PC-9 (cell line): ENCODE data around the gene SDK2. TPM values are rescaled to one million over a fixed set of nuclear protein-coding genes. Genes with fewer than 3 reads are reported as not detected.
"Not testable (repeated sequence)": the region's sequence is repeated elsewhere in the genome, so short reads cannot be mapped to it uniquely, and the experiment has no call there.

ENCODE experiments used
- BruUV-seq: library from RNA; stranded (reverse); fragments of 400-500 nt; replicated peaks from 2 replicates; lab custom pipeline; 2021; lab: Mats Ljungman, UMichigan
- CTCF ChIA-PET: fragments of 300-600 bp; sonication (Branson Sonifier 250); formaldehyde crosslinking; loops from one replicate; lab custom pipeline; 2022; ENCODE audit warnings: antibody characterized with exemption; lab: Charles Lee
- POLR2A ChIA-PET: fragments of 300-600 bp; sonication (Branson Sonifier 250); formaldehyde crosslinking; loops from one replicate; lab custom pipeline; 2022; ENCODE audit warnings: antibody characterized with exemption; ENCODE audit not compliant: unreplicated experiment; lab: Charles Lee
- DNase-seq, 2 experiments: peaks; one replicate each; pipeline versions ENCODE4 v3.0.0 to v3.0.0-alpha.2; 2015 to 2022; ENCODE audit warnings: mixed read lengths in 1 of 2
- H2AFZ ChIP-seq: fragments of 200-600 bp; sonication (generic); 2 replicates; pipeline ENCODE4 v1.8.1; 2017; ENCODE audit warnings: antibody characterized with exemption
- H3F3A ChIP-seq: fragments of 200-600 bp; sonication (generic); 2 replicates; pipeline ENCODE4 v1.8.1; 2017; ENCODE audit warnings: antibody characterized with exemption, mild to moderate bottlenecking, low read depth; ENCODE audit not compliant: insufficient read depth
- H3K27ac ChIP-seq: fragments of 200-600 bp; sonication (generic); 2 replicates; pipeline ENCODE4 v1.6.1; 2016; ENCODE audit warnings: mixed run types
- H3K27me3 ChIP-seq: fragments of 200-600 bp; sonication (generic); 2 replicates; pipeline ENCODE4 v1.6.1; 2016; ENCODE audit warnings: low read depth, mixed run types; ENCODE audit not compliant: insufficient read depth
- H3K36me3 ChIP-seq: fragments of 200-600 bp; sonication (generic); 2 replicates; pipeline ENCODE4 v1.6.1; 2016; ENCODE audit warnings: low read depth, mixed run types
- H3K4me1 ChIP-seq: fragments of 200-600 bp; sonication (generic); replicated peaks from 2 replicates; pipeline ENCODE4 v1.6.1; 2016; ENCODE audit warnings: mixed run types; ENCODE audit not compliant: insufficient read depth
- H3K4me2 ChIP-seq: fragments of 200-600 bp; sonication (generic); 2 replicates; pipeline ENCODE4 v1.6.1; 2017; ENCODE audit warnings: mixed run types
- H3K4me3 ChIP-seq: fragments of 200-600 bp; sonication (generic); 2 replicates; pipeline ENCODE4 v1.6.1; 2016; ENCODE audit warnings: mixed run types
- H3K79me2 ChIP-seq: fragments of 200-600 bp; sonication (generic); 2 replicates; pipeline ENCODE4 v1.6.1; 2017; ENCODE audit warnings: low read depth, mixed run types
- H3K9me2 ChIP-seq: fragments of 200-600 bp; sonication (generic); 2 replicates; pipeline ENCODE4 v1.8.1; 2017; ENCODE audit warnings: mild to moderate bottlenecking; ENCODE audit not compliant: insufficient read depth
- H3K9me3 ChIP-seq: fragments of 200-600 bp; sonication (generic); 2 replicates; pipeline ENCODE4 v1.8.1; 2016; ENCODE audit warnings: low read depth; ENCODE audit not compliant: insufficient read depth
- H4K20me1 ChIP-seq: fragments of 200-600 bp; sonication (generic); 2 replicates; pipeline ENCODE4 v1.8.1; 2017; ENCODE audit not compliant: insufficient read depth
- EZH2 ChIP-seq: fragments of 200-600 bp; sonication (generic); IDR thresholded peaks from 2 replicates; pipeline ENCODE4 v1.8.0; 2017; ENCODE audit warnings: antibody characterized with exemption, low read depth
- intact Hi-C: fragments of 100-400 bp; cut with micrococcal nuclease; formaldehyde crosslinking; loops from one replicate; pipeline ENCODE4 v1.10.0; 2022; ENCODE audit not compliant: unreplicated experiment
- total RNA-seq: library from RNA; stranded (reverse); gene quantifications from 2 replicates; pipeline ENCODE4 v1.2.3, GENCODE V29; 2021
- TF ChIP-seq, protein P1 (sequence below): fragments of 200-600 bp; sonication (generic); conservative IDR thresholded peaks from 2 replicates; pipeline ENCODE4 v1.6.1; 2017; ENCODE audit warnings: mixed run types, antibody characterized with exemption, mild to moderate bottlenecking, moderate library complexity

SDK2 gene
- total RNA-seq, 1 experiment from 2014 or later: 0.04 TPM

DNA sequence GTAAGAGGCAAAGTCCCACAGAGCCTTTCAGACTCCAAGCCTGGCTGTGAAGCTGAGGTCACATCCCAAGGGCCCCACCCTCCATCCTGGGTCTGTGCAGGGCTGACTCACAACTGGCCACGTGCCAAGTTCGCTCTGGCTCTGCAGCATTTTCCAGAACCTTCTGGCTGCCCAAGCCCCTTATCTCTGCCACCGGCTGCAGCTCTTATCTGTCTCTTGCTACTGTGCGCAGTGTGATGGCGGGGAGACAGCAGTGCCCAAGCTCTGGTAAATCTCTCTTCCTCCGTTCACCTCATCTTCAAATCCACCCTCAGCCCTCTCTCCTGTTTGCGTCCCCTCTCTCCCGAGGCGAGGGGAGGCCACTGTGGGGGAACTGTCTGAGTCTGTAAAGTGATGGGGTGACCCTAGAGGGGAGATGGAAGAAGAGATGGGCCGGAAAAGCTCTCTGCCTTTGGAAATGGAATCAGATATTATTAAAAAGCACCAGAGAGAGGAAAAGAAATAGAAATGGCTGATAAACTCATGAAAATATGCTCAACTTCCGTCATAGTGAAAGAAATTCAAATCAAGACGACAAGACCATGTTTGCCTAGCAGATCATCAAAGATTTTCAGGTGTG, 169.8 kb downstream of the SDK2 start:
- Histone ChIP-seq H3F3A (no peaks in the 10 kb centered on the region), H3K36me3 (no peaks in the 10 kb centered on the region), H2AFZ (no peak overlapping the region), H3K79me2 (no peaks in the 10 kb centered on the region), H3K4me1 (no peaks in the 10 kb centered on the region), H3K9me3 (no peaks in the 10 kb centered on the region), H3K27ac (no peak overlapping the region), H3K4me3 (no peak overlapping the region), H4K20me1 (no peaks in the 10 kb centered on the region), H3K4me2 (no peak overlapping the region), H3K27me3 (peaks cover 91% of the 10 kb centered on the region), H3K9me2 (no peaks in the 10 kb centered on the region)
- ChIA-PET CTCF (no interaction called here), POLR2A (no interaction called here)
- no peak for TF ChIP-seq EZH2
- TF ChIP-seq, protein P1, sequence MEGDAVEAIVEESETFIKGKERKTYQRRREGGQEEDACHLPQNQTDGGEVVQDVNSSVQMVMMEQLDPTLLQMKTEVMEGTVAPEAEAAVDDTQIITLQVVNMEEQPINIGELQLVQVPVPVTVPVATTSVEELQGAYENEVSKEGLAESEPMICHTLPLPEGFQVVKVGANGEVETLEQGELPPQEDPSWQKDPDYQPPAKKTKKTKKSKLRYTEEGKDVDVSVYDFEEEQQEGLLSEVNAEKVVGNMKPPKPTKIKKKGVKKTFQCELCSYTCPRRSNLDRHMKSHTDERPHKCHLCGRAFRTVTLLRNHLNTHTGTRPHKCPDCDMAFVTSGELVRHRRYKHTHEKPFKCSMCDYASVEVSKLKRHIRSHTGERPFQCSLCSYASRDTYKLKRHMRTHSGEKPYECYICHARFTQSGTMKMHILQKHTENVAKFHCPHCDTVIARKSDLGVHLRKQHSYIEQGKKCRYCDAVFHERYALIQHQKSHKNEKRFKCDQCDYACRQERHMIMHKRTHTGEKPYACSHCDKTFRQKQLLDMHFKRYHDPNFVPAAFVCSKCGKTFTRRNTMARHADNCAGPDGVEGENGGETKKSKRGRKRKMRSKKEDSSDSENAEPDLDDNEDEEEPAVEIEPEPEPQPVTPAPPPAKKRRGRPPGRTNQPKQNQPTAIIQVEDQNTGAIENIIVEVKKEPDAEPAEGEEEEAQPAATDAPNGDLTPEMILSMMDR: no peak
- intact Hi-C loops: no loop called here
- peak in 1 of 2 experiments; percentile 10 for DNase-seq
- BruUV-seq: no TSS peak

DNA sequence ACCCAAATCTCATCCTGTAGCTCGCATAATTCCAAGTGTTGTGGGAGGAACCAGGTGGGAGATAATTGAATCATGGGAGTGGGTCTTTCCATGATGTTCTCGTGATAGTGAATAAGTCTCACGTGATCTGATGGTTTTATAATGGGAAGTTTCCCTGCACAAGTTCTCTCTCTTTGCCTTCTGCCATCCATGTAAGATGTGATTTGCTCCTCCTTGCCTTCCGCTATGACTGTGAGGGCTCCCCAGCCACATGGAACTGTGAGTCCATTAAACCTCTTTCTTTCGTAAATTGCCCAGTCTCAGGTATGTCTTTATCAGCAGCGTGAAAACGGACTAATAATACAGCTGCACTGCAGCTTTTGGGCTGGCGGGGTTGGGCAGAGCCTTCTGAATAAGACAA, 171.5 kb downstream of the SDK2 start:
- H3K9me3 ChIP-seq, H3K79me2 ChIP-seq, H3K4me3 ChIP-seq, POLR2A ChIA-PET, DNase-seq, H2AFZ ChIP-seq, H3K27ac ChIP-seq, CTCF ChIA-PET, H3F3A ChIP-seq, BruUV-seq, H3K36me3 ChIP-seq, H3K4me2 ChIP-seq, H3K9me2 ChIP-seq, H3K4me1 ChIP-seq, intact Hi-C loops, H4K20me1 ChIP-seq: not testable (repeated sequence)
- peaks cover 90% of the 10 kb centered on the region for H3K27me3 ChIP-seq

DNA sequence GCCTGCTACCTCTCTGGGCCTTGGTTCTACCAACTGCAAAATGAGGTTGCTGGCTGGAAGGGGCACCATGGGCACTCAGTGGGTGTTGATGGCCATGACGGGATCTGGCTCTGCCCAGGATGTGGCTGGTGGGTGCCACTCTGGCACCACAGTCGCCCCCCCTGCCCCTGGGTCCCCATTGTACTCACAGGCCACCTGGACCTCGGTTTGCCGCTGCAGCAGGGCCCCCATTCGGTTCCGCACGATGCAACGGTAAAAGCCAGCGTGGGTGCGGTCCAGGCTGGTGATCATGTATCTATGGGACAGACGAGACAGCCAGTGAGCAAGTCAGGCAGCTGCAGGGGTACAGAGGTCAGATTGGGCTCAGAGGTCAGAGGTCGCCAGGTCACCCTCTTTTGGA, 172.3 kb downstream of the SDK2 start:
- TF ChIP-seq EZH2: no peak
- TF ChIP-seq, protein P1: no peak
- Histone ChIP-seq H3K9me2 (no peaks in the 10 kb centered on the region), H3K4me3 (no peak overlapping the region), H3F3A (no peaks in the 10 kb centered on the region), H3K27me3 (peaks cover 90% of the 10 kb centered on the region), H3K9me3 (no peaks in the 10 kb centered on the region), H3K4me1 (no peaks in the 10 kb centered on the region), H3K79me2 (no peaks in the 10 kb centered on the region), H4K20me1 (no peaks in the 10 kb centered on the region), H3K4me2 (no peak overlapping the region), H2AFZ (no peak overlapping the region), H3K27ac (no peak overlapping the region), H3K36me3 (no peaks in the 10 kb centered on the region)
- CTCF ChIA-PET: no interaction called here
- no peak for DNase-seq
- POLR2A ChIA-PET: no interaction called here
- BruUV-seq: no TSS peak
- intact Hi-C loops: no loop called here

DNA sequence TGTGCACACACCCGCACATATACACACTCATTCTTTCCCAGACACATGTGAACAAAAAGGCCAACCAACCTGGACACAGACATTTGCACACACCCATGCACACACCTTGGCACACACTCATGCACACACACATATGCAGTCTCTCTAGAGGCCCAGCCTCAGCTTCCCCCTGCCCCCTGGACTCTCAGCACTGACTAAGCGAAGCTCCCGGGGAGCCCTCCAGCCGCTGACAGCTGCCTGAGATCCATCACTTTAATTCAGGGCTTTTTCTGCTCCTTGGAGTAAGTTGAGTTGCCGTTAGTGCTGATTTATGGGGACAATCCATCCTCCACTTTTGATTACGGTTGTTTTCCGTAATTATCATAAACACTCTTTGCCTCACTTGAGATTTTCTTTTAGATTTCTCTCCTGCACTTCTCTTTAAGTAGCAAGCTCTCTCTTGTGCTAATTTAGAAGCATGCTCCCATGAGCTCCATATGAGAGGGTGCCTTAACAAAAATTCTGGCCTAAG, 173.9 kb downstream of the SDK2 start:
- no peaks in the 10 kb centered on the region for H3K36me3 ChIP-seq
- no peaks in the 10 kb centered on the region for H3K79me2 ChIP-seq
- no peaks in the 10 kb centered on the region for H3K4me1 ChIP-seq
- POLR2A ChIA-PET: no interaction called here
- H3K4me3 ChIP-seq: no peak overlapping the region
- no peak for DNase-seq
- H3K9me2 ChIP-seq: no peaks in the 10 kb centered on the region
- no peak overlapping the region for H3K4me2 ChIP-seq
- no peak overlapping the region for H3K27ac ChIP-seq
- no TSS peak for BruUV-seq
- TF ChIP-seq, protein P1: no peak
- TF ChIP-seq EZH2: no peak
- H3K27me3 ChIP-seq: peaks cover 90% of the 10 kb centered on the region
- H3K9me3 ChIP-seq: no peaks in the 10 kb centered on the region
- no peak overlapping the region for H2AFZ ChIP-seq
- CTCF ChIA-PET: no interaction called here
- H3F3A ChIP-seq: no peaks in the 10 kb centered on the region
- intact Hi-C loops: no loop called here
- no peaks in the 10 kb centered on the region for H4K20me1 ChIP-seq
